Lower leg skin (tissue), 3 donors: ENCODE results near the gene ANKRD34A.

Source experiments
- POLR2A ChIP-seq, 2 donors: fragments of 450-650 bp; IDR thresholded peaks; one replicate each; pipeline ENCODE4 v1.6.1; 2016 to 2017; ENCODE audit warnings: antibody characterized with exemption in 2 of 2, mild to moderate bottlenecking in 1 of 2, moderate library complexity in 1 of 2
- TF ChIP-seq, protein P1 (sequence below), 3 donors: fragments of 450-650 bp; IDR thresholded peaks; one replicate each; pipeline ENCODE4 v1.5.1; 2016; ENCODE audit warnings: antibody characterized with exemption in 3 of 3, mild to moderate bottlenecking in 3 of 3, moderate library complexity in 2 of 3

- TF ChIP-seq, protein P1, sequence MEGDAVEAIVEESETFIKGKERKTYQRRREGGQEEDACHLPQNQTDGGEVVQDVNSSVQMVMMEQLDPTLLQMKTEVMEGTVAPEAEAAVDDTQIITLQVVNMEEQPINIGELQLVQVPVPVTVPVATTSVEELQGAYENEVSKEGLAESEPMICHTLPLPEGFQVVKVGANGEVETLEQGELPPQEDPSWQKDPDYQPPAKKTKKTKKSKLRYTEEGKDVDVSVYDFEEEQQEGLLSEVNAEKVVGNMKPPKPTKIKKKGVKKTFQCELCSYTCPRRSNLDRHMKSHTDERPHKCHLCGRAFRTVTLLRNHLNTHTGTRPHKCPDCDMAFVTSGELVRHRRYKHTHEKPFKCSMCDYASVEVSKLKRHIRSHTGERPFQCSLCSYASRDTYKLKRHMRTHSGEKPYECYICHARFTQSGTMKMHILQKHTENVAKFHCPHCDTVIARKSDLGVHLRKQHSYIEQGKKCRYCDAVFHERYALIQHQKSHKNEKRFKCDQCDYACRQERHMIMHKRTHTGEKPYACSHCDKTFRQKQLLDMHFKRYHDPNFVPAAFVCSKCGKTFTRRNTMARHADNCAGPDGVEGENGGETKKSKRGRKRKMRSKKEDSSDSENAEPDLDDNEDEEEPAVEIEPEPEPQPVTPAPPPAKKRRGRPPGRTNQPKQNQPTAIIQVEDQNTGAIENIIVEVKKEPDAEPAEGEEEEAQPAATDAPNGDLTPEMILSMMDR (IDR thresholded peaks at IDR 0.05): no peak
- no peak for TF ChIP-seq POLR2A (IDR thresholded peaks at IDR 0.05)
Measured at GRCh38 chr1:145962157-145963102, 1.9 kb downstream of the ANKRD34A start.
